ENCODE data around the gene OR4D2.

- TF ChIP-seq CTCF (IDR thresholded peaks at IDR 0.05; ENCODE audit: borderline replicate concordance, extremely low read depth, low read length, poor library complexity, severe bottlenecking) (no peak), EZH2 (IDR thresholded peaks at IDR 0.05; ENCODE audit: borderline replicate concordance, low read depth, low read length, severe bottlenecking) (no peak)
Observed at GRCh38 chr17:58189436-58190146, 22.8 kb downstream of the OR4D2 start.

Measured in DND-41 (cell line).